GM21619 (cell line): ENCODE data around the gene SEPTIN12.
"Not testable (repeated sequence)": the region's sequence is repeated elsewhere in the genome, so short reads cannot be mapped to it uniquely, and the experiment has no call there.

Source experiments
- ATAC-seq: cut with Tn5 transposase; IDR thresholded peaks from one replicate; pipeline ENCODE4 v1.9.1; 2021; ENCODE audit not compliant: unreplicated experiment

The SEPTIN12 gene

GRCh38 chr16:4784444-4784987 lies 3.6 kb downstream of the SEPTIN12 start:
- ATAC-seq = not testable (repeated sequence)

- no peak for ATAC-seq
Observed at GRCh38 chr16:4783951-4784336, 4.2 kb downstream of the SEPTIN12 start.

GRCh38 chr16:4783251-4783950 lies 4.7 kb downstream of the SEPTIN12 start:
- ATAC-seq = no peak

- ATAC-seq = no peak
Observed at GRCh38 chr16:4780235-4780634, 7.9 kb downstream of the SEPTIN12 start.

GRCh38 chr16:4778050-4778392 lies 10.1 kb downstream of the SEPTIN12 start:
- no peak for ATAC-seq

GRCh38 chr16:4777339-4778049 lies 10.7 kb downstream of the SEPTIN12 start:
- ATAC-seq = no peak

- ATAC-seq = no peak
Observed at GRCh38 chr16:4776141-4776705, 11.9 kb downstream of the SEPTIN12 start.

- ATAC-seq = no peak
Observed at GRCh38 chr16:4775005-4775404, 13.1 kb downstream of the SEPTIN12 start.

- no peak for ATAC-seq
Observed at GRCh38 chr16:4772351-4772750, 15.8 kb downstream of the SEPTIN12 start.

GRCh38 chr16:4771646-4772045 lies 16.5 kb downstream of the SEPTIN12 start:
- ATAC-seq = no peak

GRCh38 chr16:4769306-4769638 lies 18.9 kb downstream of the SEPTIN12 start:
- ATAC-seq = no peak

GRCh38 chr16:4768549-4769305 lies 19.4 kb downstream of the SEPTIN12 start:
- ATAC-seq = peak; percentile 64

- ATAC-seq = no peak
Observed at GRCh38 chr16:4767872-4768548, 20.1 kb downstream of the SEPTIN12 start.

GRCh38 chr16:4766875-4767628 lies 21.1 kb downstream of the SEPTIN12 start, which contains the start of gene ZNF500:
Gene ZNF500 (minus strand): TSS chr16:4767162. CDS start chr16:4765978, 1,184 bp downstream.
- peak; percentile 84 for ATAC-seq

- ATAC-seq = no peak
Observed at GRCh38 chr16:4765511-4766474, 22.4 kb downstream of the SEPTIN12 start.

- ATAC-seq = no peak
Observed at GRCh38 chr16:4763791-4764190, 24.4 kb downstream of the SEPTIN12 start.

GRCh38 chr16:4762205-4762604 lies 25.9 kb downstream of the SEPTIN12 start:
- no peak for ATAC-seq

- no peak for ATAC-seq
Observed at GRCh38 chr16:4760221-4760910, 27.8 kb downstream of the SEPTIN12 start.
